Fibroblast of the conjunctiva (primary cell): ENCODE data around the gene FOXN3.

ENCODE experiments used
- DNase-seq: peaks from one replicate; pipeline ENCODE4 v3.0.0-alpha.2; 2010; ENCODE audit warnings: low read depth

FOXN3 gene

DNA sequence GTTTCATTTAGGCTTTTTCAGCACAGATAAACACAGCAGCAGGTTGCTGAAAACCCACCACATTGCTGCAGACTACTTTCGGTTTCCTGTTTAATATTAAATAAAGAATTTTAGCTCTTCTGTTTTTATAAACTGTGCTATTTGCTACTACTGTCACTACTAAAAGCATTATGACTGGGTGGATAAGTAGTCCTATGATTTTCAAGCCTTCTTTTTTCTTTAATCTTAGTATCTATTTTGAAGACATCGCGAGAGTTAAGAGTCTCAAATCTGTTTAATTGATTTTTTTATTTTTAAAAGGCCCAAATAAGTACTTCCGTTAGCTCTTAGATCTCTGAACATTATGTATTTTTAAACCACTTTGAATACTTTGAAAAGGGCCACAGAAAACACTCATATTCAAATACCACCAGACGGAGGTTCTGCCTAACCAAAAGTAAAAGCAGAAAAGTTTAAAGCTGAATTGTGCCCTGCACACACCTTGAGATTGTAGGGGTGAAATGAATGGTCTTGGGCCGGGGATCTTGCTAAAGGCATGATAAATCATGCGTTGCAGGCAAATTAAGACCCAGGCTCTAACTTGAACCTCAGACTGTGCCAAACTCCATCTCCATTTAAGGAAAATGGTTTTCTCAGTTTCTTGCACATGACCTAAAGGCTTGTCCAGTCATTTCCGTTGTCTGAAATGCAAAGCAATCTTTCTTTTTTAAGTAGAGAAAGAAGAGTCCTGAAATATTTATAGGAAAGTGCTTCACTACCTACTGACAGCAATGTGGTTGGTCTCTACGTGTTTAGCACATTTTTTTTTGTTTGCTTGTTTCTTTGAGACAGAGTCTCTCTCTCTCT lies 13.6 kb upstream of the FOXN3 start:
- DNase-seq = no peak

DNA sequence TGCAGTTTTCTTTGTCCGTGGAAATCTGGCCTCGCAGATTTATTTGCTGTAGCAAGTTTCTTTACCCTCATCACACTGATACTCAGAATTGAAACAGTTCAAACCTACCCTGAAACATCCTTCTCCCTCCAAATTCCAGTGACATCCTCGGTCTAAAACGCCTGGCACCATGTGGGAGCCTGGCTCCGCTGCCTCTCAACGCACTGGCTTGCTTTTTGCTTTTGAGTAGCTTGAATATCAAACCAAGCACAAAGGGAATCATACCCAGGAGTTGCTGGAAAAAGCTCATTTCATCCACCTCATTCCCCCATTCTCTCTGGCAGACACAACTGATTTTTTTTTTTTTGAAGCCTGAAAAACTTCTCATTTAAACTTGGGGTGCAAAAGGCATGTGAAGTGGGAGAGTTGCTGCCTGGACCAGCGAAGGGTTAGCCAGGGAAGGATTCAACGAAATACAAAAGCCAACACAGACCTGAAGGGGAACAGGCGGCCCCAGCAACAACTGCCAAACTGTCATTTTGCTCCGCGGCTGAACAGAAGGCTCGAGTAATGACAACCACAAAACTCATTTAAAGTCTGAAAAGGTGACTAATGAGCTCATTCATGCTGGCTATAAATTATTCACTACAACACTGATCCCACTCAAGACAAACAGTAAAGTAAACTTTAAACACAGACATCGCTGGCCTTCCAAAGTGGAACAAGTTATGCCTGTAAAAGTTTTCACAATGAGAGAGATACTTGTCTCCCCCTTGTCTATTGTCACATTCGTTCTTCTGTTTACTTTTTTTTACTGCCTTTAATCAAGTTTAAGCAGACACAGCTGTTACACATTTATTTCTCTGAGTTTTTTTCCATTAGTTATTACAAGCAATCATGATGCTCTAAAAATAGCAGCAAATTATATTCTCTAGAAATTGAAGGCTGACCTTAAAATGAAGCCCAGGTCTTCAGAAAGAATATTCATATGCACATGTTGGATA lies 12.5 kb upstream of the FOXN3 start:
- DNase-seq = no peak

DNA sequence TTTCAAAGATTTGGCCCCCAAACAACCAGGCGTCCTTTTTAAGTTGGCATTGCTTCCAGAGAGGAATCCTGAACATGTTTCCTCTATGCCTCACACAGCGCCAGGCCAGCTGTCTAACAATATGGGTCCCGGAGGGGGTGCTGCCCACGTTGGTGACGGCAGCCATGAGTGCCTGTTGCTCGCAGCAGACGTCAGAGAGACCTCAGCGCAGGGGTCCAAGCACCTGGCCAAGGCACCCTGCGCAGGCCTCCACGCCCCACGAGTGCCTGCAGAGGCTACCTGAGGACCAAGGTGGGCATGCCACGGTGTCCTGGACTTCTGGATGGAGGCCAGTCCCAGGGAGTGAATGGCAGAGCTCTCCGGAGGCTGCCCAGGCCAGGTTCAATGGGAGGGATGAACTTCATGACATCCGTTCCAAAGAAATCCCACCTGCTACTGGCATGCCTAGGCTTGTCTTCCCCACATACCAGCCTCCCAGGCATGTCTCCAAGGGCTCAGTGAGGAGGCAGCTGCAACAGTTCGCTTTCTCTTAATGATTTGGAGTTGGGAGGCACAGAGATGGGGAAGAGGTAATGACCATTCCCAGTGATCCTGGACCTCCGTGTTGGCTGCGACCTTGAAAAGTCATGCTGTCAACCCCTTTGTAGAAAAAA lies 11.6 kb upstream of the FOXN3 start:
- no peak for DNase-seq

GRCh38 chr14:89428173-89428523 lies 11.1 kb upstream of the FOXN3 start:
- no peak for DNase-seq

DNA sequence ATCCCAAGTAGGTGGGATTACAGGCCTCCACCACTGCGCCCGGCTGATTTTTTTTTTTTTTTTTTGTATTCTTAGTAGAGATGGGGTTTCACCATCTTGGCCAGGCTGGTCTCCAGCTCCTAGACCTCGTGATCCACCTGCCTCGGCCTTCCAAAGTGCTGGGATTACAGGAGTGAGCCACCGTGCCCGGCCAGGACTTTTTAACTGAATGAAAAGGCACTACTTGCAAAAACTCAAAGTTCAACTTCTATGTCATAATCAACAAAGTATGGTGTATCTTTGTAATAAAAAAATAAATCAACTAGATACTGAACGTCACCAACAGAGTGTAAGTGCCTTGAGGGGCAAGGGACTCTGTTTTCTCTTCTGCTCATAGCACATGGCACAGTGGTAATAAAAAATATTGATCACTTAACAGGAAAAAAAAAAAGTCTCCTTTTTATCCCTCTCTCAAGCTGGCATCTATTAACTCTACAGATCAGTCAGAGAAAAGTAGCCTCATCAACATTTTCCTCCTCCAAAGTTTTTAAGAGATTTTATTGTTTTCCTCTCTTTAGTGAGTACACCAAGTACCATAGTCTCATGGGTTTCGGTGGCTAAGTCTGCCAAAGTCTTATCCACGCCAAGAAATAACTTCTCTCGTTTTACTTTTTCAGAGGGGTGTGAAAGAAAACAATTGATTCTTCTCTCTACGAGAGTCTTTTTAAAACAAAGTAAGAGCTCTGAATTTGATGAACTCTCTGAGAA lies 10.6 kb upstream of the FOXN3 start:
- DNase-seq = peak; percentile 42

DNA sequence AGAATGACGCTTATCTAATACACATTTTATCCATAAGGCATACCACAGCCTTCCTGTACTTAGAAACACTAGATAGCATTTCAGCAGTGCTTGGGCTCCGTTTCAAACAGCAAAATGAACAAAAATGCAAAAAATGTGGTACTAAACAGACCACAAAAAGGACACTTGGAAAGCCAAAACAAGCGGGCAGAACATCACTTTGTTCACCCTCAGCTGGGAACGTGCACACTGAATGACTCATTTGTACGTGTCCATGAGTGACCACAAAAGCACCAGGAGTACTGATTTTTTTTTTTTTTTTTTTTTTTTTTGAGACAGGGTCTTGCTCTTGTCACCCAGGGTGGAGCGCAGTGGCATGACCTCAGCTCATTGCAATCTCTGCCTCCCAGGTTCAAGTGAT lies 8.9 kb upstream of the FOXN3 start:
- peak; percentile 94 for DNase-seq

DNA sequence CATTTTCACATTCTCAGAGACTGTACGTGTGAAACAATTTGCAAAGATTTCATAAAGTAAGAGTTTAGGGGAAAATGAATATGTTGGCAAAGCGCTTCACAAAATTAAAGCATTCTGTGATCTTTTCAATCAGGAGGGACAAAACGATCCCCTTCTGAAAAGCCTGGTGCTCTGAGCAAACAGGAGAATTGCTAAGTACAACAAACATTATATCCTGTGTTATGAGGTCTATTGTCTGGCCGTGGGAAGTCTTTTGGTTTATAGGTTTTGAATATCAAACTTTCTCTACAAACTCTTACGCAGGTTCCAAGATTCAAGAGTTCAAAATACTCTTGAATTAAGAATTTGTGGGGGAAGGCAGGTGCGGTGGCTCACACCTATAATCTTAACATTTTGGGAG lies 7.2 kb upstream of the FOXN3 start:
- DNase-seq = no peak

DNA sequence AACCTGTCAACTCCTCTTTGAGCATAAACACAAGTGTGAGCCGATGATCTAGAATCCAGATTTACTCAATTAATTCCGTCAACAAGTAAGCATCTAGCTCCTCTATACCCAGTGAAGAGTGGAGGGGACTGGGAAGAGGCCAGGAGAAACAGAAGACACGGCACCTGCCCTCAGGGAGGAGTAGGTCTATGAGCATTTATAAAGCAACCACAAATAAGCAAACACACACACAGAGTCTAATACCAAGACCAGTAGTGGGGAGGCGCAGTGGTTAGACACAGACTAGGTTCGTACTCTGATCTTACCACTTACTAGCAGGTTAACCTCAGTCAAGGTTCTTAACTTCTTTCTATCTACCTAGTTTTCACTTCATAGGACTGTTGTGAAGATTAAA lies 5.9 kb upstream of the FOXN3 start:
- DNase-seq = no peak

DNA sequence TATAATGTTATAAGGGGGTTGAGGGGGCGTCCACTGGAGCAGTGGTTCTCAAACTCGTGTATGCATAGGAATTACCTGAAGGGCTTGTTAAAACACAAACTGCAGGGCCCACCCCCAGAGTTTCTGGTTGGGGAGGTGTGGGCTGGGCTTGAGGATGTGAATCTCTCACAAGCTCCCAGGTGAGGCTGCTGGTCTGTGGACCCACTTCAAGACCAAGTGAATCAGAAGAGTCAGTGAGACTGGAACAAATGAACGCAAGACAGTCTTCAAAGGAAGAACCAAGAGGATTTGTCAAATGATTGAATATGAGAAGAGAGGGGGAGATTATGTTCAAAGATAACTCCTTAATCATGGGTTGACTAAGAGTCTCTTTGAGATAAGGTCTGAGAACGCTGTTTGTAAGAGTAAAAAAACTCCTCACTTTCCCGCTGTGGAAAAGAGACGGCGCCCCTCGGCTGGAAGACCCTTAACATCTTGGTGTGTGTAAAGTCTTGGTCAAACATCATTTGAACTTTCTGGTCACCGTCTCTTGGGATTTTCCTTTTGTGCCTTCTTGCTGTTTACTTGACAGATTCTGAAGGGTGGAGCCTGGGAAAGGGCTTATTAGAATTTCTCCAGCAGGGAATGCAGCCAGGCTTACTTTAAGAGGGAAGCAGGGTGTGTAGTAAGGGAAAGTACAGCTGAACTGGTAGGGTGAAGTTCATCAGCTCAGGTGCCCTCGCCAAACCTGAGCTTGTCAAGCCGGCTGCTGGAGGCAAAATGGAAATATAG lies 5.3 kb upstream of the FOXN3 start:
- no peak for DNase-seq

GRCh38 chr14:89420502-89420901 lies 3.5 kb upstream of the FOXN3 start:
- no peak for DNase-seq

GRCh38 chr14:89419973-89420482 lies 3.0 kb upstream of the FOXN3 start:
- DNase-seq = no peak

DNA sequence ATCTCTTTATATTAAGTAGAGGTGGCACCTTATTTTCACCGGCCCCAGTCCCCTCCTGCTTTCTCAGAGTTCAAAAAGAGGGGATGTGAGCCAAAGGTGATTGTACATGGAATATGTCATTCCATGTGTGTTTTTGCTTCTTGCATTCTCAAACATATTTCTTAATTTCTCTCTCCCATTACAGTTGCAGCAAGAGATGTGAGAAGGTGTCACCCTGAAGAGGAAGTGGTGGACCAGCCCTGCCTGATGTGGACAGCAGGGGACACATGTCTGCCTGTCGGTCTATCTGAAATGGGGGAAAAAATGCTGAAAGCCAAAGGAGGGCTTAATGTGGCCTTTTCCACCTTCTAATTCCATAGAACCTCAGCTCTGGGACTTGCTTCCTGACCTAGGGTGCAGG lies 1.9 kb upstream of the FOXN3 start:
- no peak for DNase-seq

DNA sequence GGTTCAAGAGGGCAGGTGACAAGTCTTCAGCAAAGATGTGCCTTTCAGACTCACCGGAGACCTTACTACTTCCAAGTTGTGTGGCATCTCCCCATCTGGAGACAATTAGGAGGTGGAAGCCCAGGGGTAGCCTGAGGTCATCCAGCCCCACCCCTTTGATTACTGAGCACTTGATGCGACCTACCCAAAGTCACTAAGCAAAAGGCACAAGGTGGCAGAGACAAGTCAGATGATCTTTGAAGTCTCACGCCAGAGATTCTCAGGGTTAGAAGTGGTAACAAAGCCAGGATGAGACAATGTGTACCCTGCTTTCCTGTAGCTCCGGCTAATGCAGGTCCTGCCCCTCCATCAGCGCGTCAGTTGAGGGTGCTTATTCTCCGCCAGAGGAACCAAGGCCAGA lies 1.4 kb upstream of the FOXN3 start:
- no peak for DNase-seq

DNA sequence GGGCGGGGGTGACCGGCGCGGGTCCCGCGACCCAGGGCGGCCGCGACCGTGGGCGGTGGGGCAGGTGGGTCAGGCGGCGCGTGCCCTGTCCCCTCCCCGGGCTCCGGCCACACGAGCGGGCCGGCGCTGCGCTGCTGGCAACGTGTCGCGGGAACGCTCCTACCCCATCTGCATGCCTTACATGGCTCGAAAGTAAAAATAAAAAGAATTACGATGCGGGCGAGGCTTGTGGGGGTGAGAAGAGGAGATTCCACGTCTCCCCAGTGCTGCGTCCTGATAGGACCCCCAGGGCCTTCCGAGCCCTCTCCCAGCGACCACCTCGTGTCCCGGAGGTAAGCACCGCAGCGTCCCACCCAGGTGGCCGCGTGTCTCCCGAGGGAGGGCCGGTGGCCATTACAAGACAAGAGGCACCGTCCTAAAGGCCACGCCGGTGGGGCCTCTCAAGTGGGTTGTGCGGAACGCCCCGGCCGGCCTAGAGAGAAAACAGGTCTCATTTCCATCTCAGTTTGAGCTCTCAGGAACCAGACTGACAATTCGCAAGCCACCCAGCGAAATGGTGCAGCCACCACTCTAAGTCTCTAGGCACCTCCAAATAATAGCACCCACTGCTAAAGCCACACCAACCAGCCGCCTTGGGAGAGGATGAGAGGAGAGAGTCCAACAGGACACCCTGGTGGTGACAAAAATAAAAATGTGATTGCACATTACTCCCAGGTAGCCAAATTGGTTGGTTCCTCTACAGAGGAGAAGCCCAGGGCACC lies 612 bp upstream of the FOXN3 start:
- DNase-seq = no peak

DNA sequence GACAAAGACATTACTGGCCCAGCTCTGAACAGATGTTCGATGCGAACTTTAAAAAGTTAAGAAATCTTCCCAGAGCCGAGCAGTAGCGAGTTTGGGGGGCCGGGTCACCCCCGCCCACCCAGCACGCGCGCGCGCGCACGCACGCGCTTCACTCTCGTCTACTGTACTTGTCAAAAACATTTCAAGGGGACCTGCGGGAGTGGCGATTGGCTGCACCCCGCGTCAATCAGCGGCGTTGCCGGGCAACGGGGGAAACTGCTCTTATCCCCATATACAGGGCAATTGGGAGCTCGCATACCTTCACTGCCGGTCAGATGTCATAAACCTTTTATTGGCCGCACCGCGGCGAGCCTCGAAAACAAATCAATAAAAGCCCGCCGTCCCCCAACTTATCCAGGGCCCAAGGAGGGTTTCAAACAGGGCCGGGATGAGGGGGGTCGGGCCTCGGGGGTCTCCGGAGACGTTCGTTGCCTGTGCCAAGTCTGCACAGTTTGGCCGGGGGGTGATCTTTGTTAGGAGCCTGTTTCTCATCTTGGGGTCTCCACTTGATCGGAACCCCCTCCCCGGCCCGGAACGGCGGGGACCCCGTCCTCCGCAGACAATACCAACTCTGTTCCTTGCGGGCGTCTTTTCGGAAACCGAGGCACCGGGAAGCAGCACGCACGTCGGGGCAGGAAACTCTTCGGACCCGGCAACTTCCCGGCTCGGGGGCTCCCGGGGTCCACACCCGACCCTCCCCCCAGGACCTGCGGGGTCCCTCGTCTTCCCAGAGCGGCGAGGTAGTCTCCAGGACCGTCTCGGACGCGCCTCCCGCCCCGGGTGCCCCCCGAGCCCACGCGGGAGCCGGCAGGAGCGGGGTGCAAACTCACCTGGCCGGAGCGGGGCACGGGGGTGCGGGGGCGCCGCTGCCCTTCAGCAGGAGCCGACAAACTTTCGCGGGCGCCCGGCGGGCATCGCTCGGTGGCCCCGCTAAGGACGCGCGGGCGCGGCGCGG lies 734 bp downstream of the FOXN3 start:
- DNase-seq = peak; percentile 94

DNA sequence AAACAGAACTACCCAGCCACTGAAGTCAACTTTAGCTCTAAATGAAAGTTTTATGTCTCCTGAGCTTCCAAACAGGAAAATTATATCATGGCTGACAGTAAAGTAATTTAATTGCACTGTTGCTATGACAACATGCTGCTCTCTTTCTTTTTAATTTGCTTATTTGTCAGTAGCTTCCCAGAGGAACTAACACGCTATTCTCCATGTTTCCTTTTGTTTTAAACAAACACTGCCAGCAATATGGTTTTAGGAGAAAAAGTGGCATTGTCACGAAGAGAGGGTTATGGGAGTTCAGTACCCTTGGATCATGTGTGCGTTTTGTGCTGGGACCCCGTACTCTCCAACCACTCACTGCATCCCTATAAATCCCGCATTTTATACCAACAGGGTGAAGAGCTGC lies 1.9 kb downstream of the FOXN3 start:
- no peak for DNase-seq

DNA sequence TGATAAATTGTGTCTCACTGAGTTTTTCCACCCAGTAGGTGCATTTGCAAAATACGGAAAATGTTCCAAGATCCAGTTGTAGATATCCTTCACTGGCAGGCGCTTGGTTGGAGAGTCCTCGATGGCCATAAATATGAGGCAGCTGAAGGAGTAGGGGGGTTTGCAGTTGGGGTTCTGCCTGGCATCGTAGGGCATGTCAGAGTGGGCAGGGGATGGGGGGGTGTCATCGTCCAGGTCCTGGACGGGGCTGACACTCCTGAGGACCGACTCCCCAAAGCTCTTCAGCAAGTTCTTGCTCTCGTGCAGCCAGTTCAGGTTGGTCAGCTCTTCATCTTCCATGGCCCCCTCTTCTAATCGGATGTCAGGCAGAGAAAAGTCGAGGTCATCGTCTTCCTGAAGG lies 5.1 kb downstream of the FOXN3 start:
- DNase-seq = no peak

DNA sequence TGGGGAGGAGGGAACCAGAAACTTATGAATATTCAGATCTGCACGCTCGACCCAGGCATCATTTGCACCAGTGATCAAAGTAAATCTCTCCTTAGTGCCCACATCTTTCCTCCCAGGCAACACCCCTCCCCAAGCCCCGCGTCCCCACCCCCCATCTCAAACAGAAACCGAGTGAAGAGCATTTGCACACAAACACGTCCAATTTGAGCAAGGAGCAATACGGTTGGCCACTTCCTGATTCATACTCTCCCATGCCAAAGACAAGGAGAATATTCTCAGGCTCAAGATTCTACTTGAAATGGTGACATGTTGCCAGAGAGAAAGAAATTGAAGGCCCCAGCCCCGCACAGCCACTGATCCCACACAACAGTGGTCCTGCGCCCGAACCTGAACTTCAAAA lies 7.1 kb downstream of the FOXN3 start:
- no peak for DNase-seq
